OCI-LY1 (cell line): Measurements from ENCODE around the gene DMWD.

Source experiments
- EZH2 ChIP-seq: fragments of 200-600 bp; sonication (generic), shearing (Covaris generic); IDR thresholded peaks from 2 replicates; pipeline ENCODE4 v1.8.0; 2017; ENCODE audit warnings: borderline replicate concordance, mixed run types, mild to moderate bottlenecking, antibody characterized with exemption, low read length, moderate library complexity, mixed read lengths
- TF ChIP-seq, protein P1 (sequence below): fragments of 200-600 bp; sonication (generic), shearing (Covaris generic); IDR thresholded peaks from 2 replicates; pipeline ENCODE4 v1.5.1; 2017; ENCODE audit warnings: mild to moderate bottlenecking, antibody characterized with exemption, low read length, moderate library complexity, mixed read lengths

DNA sequence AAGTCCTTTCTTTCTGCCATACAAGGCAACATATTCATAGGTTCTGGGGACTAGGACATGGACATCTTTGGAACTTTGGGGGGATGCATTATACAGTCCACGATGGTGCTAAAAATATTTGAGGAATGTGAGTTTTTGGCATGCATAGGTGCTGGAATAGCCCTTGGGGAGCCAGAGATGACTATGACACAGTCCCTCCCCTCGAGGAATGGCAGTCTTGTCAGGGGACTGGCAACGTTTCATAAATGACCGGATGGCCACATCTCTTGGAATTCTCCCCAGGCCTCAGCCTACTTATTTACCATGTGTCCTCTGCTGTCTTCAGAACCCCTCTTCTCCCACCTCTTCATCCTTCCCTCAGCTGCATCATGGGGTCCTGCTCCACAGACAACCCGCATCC, 45.8 kb downstream of the DMWD start:
- TF ChIP-seq, protein P1, sequence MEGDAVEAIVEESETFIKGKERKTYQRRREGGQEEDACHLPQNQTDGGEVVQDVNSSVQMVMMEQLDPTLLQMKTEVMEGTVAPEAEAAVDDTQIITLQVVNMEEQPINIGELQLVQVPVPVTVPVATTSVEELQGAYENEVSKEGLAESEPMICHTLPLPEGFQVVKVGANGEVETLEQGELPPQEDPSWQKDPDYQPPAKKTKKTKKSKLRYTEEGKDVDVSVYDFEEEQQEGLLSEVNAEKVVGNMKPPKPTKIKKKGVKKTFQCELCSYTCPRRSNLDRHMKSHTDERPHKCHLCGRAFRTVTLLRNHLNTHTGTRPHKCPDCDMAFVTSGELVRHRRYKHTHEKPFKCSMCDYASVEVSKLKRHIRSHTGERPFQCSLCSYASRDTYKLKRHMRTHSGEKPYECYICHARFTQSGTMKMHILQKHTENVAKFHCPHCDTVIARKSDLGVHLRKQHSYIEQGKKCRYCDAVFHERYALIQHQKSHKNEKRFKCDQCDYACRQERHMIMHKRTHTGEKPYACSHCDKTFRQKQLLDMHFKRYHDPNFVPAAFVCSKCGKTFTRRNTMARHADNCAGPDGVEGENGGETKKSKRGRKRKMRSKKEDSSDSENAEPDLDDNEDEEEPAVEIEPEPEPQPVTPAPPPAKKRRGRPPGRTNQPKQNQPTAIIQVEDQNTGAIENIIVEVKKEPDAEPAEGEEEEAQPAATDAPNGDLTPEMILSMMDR = no peak
- TF ChIP-seq EZH2 = no peak
